Choroid plexus epithelial cell (primary cell): ENCODE data around the gene KRT38.

Experiments used
- DNase-seq: peaks from one replicate; pipeline ENCODE4 v3.0.0-alpha.2; 2010; ENCODE audit warnings: low read depth
- H3K4me3 ChIP-seq: 2 replicates; pipeline ENCODE4 v1.5.1; 2011; ENCODE audit warnings: low read depth, mild to moderate bottlenecking, control low read depth, low read length, moderate library complexity
- CTCF ChIP-seq: conservative IDR thresholded peaks from 2 replicates; pipeline ENCODE4 v1.5.1; 2011; ENCODE audit warnings: low read depth, mild to moderate bottlenecking, control low read depth, inconsistent platforms, low read length, moderate library complexity

Gene KRT38

GRCh38 chr17:41474863-41475262, 34.1 kb upstream of the KRT38 start:
- peak; percentile 36 for DNase-seq
- H3K4me3 ChIP-seq = no peak overlapping the region
- no peak for TF ChIP-seq CTCF

GRCh38 chr17:41468346-41468745, 27.6 kb upstream of the KRT38 start:
- DNase-seq = no peak
- TF ChIP-seq CTCF = no peak
- no peak overlapping the region for H3K4me3 ChIP-seq

- DNase-seq = no peak
- TF ChIP-seq CTCF = no peak
- no peak overlapping the region for H3K4me3 ChIP-seq
Measured at GRCh38 chr17:41467561-41467960, 26.8 kb upstream of the KRT38 start.

- no peak within 1 kb of the TSS for H3K4me3 ChIP-seq
- no peak for DNase-seq
- no peak for TF ChIP-seq CTCF
Measured at GRCh38 chr17:41466988-41467387, 26.2 kb upstream of the KRT38 start, which contains the start of gene KRT32. KRT32 (minus strand) TSS chr17:41467386; CDS start chr17:41467325, 61 bp downstream.

GRCh38 chr17:41464682-41465081, 23.9 kb upstream of the KRT38 start:
- TF ChIP-seq CTCF = no peak
- DNase-seq = peak; percentile 69
- no peak overlapping the region for H3K4me3 ChIP-seq

GRCh38 chr17:41464173-41464572, 23.4 kb upstream of the KRT38 start:
- H3K4me3 ChIP-seq = no peak overlapping the region
- DNase-seq = no peak
- TF ChIP-seq CTCF = no peak

- H3K4me3 ChIP-seq = no peak overlapping the region
- TF ChIP-seq CTCF = no peak
- DNase-seq = no peak
Measured at GRCh38 chr17:41463746-41464145, 23.0 kb upstream of the KRT38 start.
